ENCODE data around the gene PHGDH. TPM values are rescaled to one million over a fixed set of nuclear protein-coding genes. Genes with fewer than 3 reads are reported as not detected.

PHGDH gene
- total RNA-seq, 4 donors from 2014 or later: 16.5 to 56.3 (median 42.9) TPM

- Histone ChIP-seq H3K27me3 (no peaks in the 10 kb centered on the region), H3K36me3 (peaks cover 0 to 60% (median 0%) of the 10 kb centered on the region in 3 donors), H3K4me1 (peaks cover 0 to 5% (median 0%) of the 10 kb centered on the region in 4 donors), H3K9me3 (no peaks in the 10 kb centered on the region), H3K4me3 (no peak overlapping the region), H3K27ac (no peak overlapping the region)
- DNase-seq (ENCODE audit: low spot score in 2 of 2): no peak
- TF ChIP-seq EP300 (IDR thresholded peaks at IDR 0.05) (no peak), POLR2A (IDR thresholded peaks at IDR 0.05) (no peak)
- TF ChIP-seq, protein P1, sequence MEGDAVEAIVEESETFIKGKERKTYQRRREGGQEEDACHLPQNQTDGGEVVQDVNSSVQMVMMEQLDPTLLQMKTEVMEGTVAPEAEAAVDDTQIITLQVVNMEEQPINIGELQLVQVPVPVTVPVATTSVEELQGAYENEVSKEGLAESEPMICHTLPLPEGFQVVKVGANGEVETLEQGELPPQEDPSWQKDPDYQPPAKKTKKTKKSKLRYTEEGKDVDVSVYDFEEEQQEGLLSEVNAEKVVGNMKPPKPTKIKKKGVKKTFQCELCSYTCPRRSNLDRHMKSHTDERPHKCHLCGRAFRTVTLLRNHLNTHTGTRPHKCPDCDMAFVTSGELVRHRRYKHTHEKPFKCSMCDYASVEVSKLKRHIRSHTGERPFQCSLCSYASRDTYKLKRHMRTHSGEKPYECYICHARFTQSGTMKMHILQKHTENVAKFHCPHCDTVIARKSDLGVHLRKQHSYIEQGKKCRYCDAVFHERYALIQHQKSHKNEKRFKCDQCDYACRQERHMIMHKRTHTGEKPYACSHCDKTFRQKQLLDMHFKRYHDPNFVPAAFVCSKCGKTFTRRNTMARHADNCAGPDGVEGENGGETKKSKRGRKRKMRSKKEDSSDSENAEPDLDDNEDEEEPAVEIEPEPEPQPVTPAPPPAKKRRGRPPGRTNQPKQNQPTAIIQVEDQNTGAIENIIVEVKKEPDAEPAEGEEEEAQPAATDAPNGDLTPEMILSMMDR (IDR thresholded peaks at IDR 0.05): no peak
Measured at GRCh38 chr1:119729044-119729443, 17.3 kb downstream of the PHGDH start.

- Histone ChIP-seq H3K9me3 (no peaks in the 10 kb centered on the region), H3K4me3 (no peak overlapping the region), H3K27me3 (no peaks in the 10 kb centered on the region), H3K36me3 (peaks cover 0 to 55% (median 0%) of the 10 kb centered on the region in 3 donors), H3K27ac (no peak overlapping the region), H3K4me1 (peaks cover 0 to 5% (median 0%) of the 10 kb centered on the region in 4 donors)
- DNase-seq (ENCODE audit: low spot score in 2 of 2): no peak
- 83 to 90% methylated on average over 5 of the region's 5 CpGs for WGBS, 2 donors
- TF ChIP-seq EP300 (IDR thresholded peaks at IDR 0.05) (no peak), POLR2A (IDR thresholded peaks at IDR 0.05) (no peak)
- TF ChIP-seq, protein P1 (IDR thresholded peaks at IDR 0.05): no peak
Measured at GRCh38 chr1:119731060-119731459, 19.3 kb downstream of the PHGDH start.

DNA sequence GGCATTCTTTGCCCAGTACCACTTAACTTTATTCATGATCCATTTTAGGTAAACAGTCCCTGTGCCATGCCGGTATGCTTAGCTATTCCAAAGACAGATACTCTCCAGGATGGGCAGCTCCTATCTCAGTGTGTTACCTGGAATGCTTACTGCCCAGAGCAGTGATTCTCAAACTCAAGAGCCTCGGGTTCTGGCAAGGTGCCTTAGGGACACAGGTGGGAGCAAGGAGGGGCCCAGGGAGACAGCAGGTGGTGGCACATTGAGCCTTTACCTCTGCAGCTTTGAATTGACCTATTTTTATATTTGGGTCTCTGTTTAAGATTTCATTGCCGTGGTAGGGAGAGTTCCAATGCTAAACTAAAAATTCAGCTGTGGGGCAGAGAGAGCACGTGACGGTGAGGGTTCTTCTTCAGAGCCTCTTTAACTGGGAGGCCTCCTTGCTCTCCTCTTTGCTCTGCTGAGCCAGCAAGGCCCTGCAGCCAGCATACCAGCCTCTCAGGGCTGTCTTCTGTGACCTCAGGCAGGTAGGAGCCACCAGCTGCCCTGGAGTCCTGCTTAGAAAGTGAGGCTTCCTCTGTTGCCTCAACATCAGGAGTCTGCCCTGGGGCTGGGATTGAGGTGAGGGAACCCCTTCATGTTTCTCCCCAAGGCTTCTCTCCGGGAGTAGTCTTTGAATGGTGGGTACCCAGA is 20.2 kb downstream of the PHGDH start:
- Histone ChIP-seq H3K36me3 (peaks cover 0 to 48% (median 0%) of the 10 kb centered on the region in 3 donors), H3K27ac (peak overlapping the region in 2 of 4 donors; percentile 10 to 66), H3K27me3 (no peaks in the 10 kb centered on the region), H3K4me1 (peaks cover 0 to 13% (median 3%) of the 10 kb centered on the region in 4 donors), H3K4me3 (no peak overlapping the region), H3K9me3 (no peaks in the 10 kb centered on the region)
- TF ChIP-seq POLR2A (IDR thresholded peaks at IDR 0.05) (no peak), EP300 (IDR thresholded peaks at IDR 0.05) (no peak)
- TF ChIP-seq, protein P1 (IDR thresholded peaks at IDR 0.05): no peak
- 87 to 89% methylated on average over 6 of the region's 6 CpGs for WGBS, 2 donors
- no peak for DNase-seq (ENCODE audit: low spot score in 2 of 2)

- Histone ChIP-seq H3K9me3 (no peaks in the 10 kb centered on the region), H3K27me3 (no peaks in the 10 kb centered on the region), H3K4me3 (no peak overlapping the region), H3K4me1 (peaks cover 0 to 20% (median 10%) of the 10 kb centered on the region in 4 donors), H3K27ac (peak overlapping the region in 2 of 4 donors; percentile 10 to 66), H3K36me3 (peaks cover 0 to 43% (median 0%) of the 10 kb centered on the region in 3 donors)
- TF ChIP-seq, protein P1 (IDR thresholded peaks at IDR 0.05): no peak
- TF ChIP-seq POLR2A (IDR thresholded peaks at IDR 0.05): no peak
- TF ChIP-seq EP300 (IDR thresholded peaks at IDR 0.05): no peak
- WGBS, 2 donors: 46 to 58% methylated on average over 11 of the region's 11 CpGs
- DNase-seq (ENCODE audit: low spot score in 2 of 2): peak in 1 of 2 donors; percentile 41
Measured at GRCh38 chr1:119732465-119733168, 20.9 kb downstream of the PHGDH start.

DNA sequence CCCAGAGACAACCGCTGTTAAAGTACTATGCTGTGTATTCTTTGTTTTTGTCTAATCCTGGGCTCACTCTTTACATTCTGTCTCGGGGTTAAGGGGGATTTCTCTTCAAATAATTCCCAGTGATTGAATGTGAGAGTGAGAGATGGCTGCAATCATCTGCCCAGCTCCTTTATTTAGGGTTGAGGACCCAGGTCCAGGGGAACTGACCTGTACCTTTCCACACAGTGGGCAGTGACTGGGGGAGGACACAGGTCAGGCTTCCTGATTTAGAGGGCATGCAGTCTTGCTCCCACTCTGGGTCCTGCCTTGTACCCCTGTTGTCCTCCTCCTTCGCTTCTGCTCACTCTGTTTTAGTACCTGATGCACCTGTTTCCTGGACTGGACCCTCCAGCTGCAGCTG is 22.0 kb downstream of the PHGDH start:
- no peaks in the 10 kb centered on the region for H3K9me3 ChIP-seq
- H3K27ac ChIP-seq: no peak overlapping the region
- H3K36me3 ChIP-seq: peaks cover 0 to 34% (median 0%) of the 10 kb centered on the region in 3 donors
- H3K4me1 ChIP-seq: peaks cover 0 to 31% (median 17%) of the 10 kb centered on the region in 4 donors
- TF ChIP-seq POLR2A (IDR thresholded peaks at IDR 0.05): no peak
- no peak for TF ChIP-seq EP300 (IDR thresholded peaks at IDR 0.05)
- TF ChIP-seq, protein P1 (IDR thresholded peaks at IDR 0.05): no peak
- no peak overlapping the region for H3K4me3 ChIP-seq
- no peak for DNase-seq (ENCODE audit: low spot score in 2 of 2)
- H3K27me3 ChIP-seq: no peaks in the 10 kb centered on the region
- 96 to 98% methylated on average over 3 of the region's 3 CpGs for WGBS, 2 donors
